K562 (cell line): ENCODE measurements around the gene SARS1. TPM values are rescaled to one million over a fixed set of nuclear protein-coding genes. Genes with fewer than 3 reads are reported as not detected.

Experiments used
- GABPA ChIP-seq: fragments of 200-800 bp; sonication (Bioruptor generic); conservative IDR thresholded peaks from 2 replicates; pipeline ENCODE4 v1.6.1; 2016; ENCODE audit warnings: low read depth, missing genetic modification characterization, missing compliant biosample characterization
- HNRNPUL1 ChIP-seq: fragments of 200-400 bp; formaldehyde crosslinking; IDR thresholded peaks from 2 replicates; pipeline ENCODE4 v1.6.1; 2017; ENCODE audit warnings: low read length
- LARP7 ChIP-seq: fragments of 450-650 bp; IDR thresholded peaks from 2 replicates; pipeline ENCODE4 v1.6.1; 2016
- MEF2A ChIP-seq: IDR thresholded peaks from 2 replicates; pipeline ENCODE4 v1.6.1; 2011; ENCODE audit warnings: low read depth, mild to moderate bottlenecking, low read length, moderate library complexity; ENCODE audit not compliant: control insufficient read depth
- NFIC ChIP-seq: fragments of 450-650 bp; IDR thresholded peaks from 2 replicates; pipeline ENCODE4 v1.6.1; 2017; ENCODE audit warnings: mild to moderate bottlenecking, inconsistent platforms
- TOE1 ChIP-seq, 2 experiments: fragments of 450-650 bp in 1 of 2; sonication (generic) in 1 of 2; formaldehyde crosslinking in 1 of 2; IDR thresholded peaks; 2 replicates each; pipeline versions ENCODE4 v1.7.1 to v1.8.0; 2016 to 2022; ENCODE audit warnings: borderline replicate concordance in 2 of 2, mild to moderate bottlenecking in 2 of 2, antibody characterized with exemption in 1 of 2, inconsistent platforms in 1 of 2, low read depth in 1 of 2, missing genetic modification reagents in 1 of 2, moderate library complexity in 1 of 2
- ZNF586 ChIP-seq: fragments of 450-650 bp; formaldehyde crosslinking; conservative IDR thresholded peaks from 2 replicates; pipeline ENCODE4 v1.4.0; 2020; ENCODE audit warnings: mild to moderate bottlenecking, moderate library complexity
- polyA plus RNA-seq, 8 experiments: library from polyadenylated mRNA; depleted of rRNA in 4 of 8; stranded (reverse) in 5 of 8; unstranded in 3 of 8; fragments of >200 nt; fragmentation: Nextera tagmentation in 2 of 8; fragmentation: Illumina TruSeq in 1 of 8; extraction: Ambion mirVana in 2 of 8; extraction: Trizol in 1 of 8; gene quantifications; 2 replicates each; pipeline versions ENCODE4 v1.2.1 to v1.2.3, GENCODE V29; 2011 to 2014; ENCODE audit warnings: inconsistent platforms in 1 of 8, missing spikeins in 1 of 8
- total RNA-seq, 7 experiments: library from RNA; depleted of rRNA in 6 of 7; stranded (reverse); fragments of >200 nt in 6 of 7; fragmentation: Illumina TruSeq in 2 of 7; extraction: Trizol in 2 of 7; gene quantifications; 2 replicates each; pipeline versions ENCODE4 v1.2.1 to v1.2.3, GENCODE V29; 2011 to 2021; ENCODE audit warnings: low replicate concordance in 1 of 7
- TF ChIP-seq, protein P1 (sequence below): sonication (generic); formaldehyde crosslinking; IDR thresholded peaks from 2 replicates; pipeline ENCODE4 v1.8.1; 2022; ENCODE audit warnings: missing genetic modification reagents
- TF ChIP-seq, protein P2 (sequence below): fragments of 200-400 bp; formaldehyde crosslinking; IDR thresholded peaks from 2 replicates; pipeline ENCODE4 v1.6.1; 2017; ENCODE audit warnings: mild to moderate bottlenecking, low read depth, low read length, moderate library complexity

The SARS1 gene
- total and polyA plus RNA-seq, 9 of the 15 experiments (the other 6 are each of a cell fraction or from before 2014, with no cell fraction given) = 221 to 623 (median 254) TPM

DNA sequence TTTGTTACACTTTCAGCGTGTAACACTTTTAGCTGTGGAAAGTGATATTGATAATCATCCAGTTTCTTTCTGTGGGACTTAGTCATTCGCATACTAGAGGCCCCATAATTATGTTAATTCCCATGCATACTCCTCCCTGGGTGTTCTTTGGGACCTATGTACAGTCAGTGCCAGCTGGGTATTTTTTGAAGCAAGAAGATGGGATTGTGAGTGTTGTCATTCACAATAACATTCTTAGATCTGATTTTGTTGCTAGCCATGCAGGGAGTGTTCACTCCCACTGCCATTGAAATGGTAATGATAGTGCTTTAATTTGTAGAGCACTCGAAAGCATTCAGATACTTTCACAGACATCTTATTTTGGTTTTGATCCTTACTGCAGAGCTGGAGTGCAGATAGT, 11.6 kb downstream of the SARS1 start (continued):
- no peak for TF ChIP-seq TOE1 (IDR thresholded peaks at IDR 0.05; ENCODE audit: borderline replicate concordance)
- no peak for TF ChIP-seq TOE1 (CRISPR knock-in tag; IDR thresholded peaks at IDR 0.05; ENCODE audit: borderline replicate concordance, low read depth)
- TF ChIP-seq MEF2A = no peak
- TF ChIP-seq, protein P1, sequence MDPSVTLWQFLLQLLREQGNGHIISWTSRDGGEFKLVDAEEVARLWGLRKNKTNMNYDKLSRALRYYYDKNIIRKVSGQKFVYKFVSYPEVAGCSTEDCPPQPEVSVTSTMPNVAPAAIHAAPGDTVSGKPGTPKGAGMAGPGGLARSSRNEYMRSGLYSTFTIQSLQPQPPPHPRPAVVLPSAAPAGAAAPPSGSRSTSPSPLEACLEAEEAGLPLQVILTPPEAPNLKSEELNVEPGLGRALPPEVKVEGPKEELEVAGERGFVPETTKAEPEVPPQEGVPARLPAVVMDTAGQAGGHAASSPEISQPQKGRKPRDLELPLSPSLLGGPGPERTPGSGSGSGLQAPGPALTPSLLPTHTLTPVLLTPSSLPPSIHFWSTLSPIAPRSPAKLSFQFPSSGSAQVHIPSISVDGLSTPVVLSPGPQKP = no peak
- TF ChIP-seq, protein P2, sequence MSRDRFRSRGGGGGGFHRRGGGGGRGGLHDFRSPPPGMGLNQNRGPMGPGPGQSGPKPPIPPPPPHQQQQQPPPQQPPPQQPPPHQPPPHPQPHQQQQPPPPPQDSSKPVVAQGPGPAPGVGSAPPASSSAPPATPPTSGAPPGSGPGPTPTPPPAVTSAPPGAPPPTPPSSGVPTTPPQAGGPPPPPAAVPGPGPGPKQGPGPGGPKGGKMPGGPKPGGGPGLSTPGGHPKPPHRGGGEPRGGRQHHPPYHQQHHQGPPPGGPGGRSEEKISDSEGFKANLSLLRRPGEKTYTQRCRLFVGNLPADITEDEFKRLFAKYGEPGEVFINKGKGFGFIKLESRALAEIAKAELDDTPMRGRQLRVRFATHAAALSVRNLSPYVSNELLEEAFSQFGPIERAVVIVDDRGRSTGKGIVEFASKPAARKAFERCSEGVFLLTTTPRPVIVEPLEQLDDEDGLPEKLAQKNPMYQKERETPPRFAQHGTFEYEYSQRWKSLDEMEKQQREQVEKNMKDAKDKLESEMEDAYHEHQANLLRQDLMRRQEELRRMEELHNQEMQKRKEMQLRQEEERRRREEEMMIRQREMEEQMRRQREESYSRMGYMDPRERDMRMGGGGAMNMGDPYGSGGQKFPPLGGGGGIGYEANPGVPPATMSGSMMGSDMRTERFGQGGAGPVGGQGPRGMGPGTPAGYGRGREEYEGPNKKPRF = no peak
- no peak for TF ChIP-seq HNRNPUL1
- TF ChIP-seq NFIC = no peak
- TF ChIP-seq LARP7 = no peak
- no peak for TF ChIP-seq ZNF586 (CRISPR knock-in tag)
- no peak for TF ChIP-seq GABPA (tag)
- TF ChIP-seq, all 486 proteins: peak for 0
